HG03378 (cell line): ENCODE results near the gene CEP250.
"Not testable (repeated sequence)": the region's sequence is repeated elsewhere in the genome, so short reads cannot be mapped to it uniquely, and the experiment has no call there.

Experiments used
- ATAC-seq: cut with Tn5 transposase; IDR thresholded peaks from one replicate; pipeline ENCODE4 v1.9.1; 2021; ENCODE audit warnings: mild to moderate bottlenecking, moderate library complexity; ENCODE audit not compliant: unreplicated experiment

The CEP250 gene

GRCh38 chr20:35454881-35455609 lies at the start of gene CEP250:
TSS of gene CEP250 (plus strand) at chr20:35455598. CDS start at chr20:35462368, 6,770 bp downstream.
- peak; percentile 67 for ATAC-seq

DNA sequence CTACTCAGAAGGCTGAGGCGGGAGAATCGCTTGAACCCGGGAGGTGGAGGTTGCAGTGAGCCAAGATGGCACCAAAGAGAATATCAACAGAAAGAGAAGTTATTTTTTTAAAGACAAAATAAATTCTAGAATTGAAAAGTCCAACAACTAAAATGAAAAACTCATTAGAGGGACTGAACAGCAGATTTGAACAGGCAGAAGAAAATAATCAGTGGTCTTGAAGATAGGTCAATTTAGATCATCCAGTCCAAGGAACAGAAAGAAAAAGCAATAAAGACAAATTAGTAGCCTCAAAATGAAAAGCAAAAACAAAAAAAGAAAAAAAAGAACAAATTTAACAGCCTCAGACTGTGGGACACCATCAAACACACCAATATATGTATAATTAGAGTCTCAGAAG lies 49.6 kb upstream of the CEP250 start:
- ATAC-seq = no peak

- no peak for ATAC-seq
These were observed 47.1 kb upstream of the CEP250 start for GRCh38 chr20:35408270-35408669.

DNA sequence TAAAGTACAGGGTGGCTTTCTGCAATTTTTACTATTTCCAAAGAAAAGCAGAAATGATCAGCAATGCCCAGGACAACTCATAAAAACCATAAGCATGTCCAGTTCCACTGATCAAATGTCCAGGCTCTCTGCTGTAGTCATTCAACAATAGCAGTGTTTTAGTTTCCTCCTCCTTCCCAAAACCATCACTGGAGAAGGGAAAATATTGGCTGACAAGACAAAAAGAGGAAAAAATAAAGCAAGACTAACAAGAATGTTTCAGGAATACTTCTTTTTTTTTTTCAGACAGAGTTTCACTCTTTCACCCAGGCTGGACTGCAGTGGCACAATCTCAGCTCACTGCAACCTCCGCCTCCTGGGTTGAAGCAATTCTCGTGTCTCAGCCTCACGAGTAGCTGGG lies 45.9 kb upstream of the CEP250 start:
- no peak for ATAC-seq

GRCh38 chr20:35410613-35411012 lies 44.8 kb upstream of the CEP250 start:
- ATAC-seq = no peak

GRCh38 chr20:35421322-35421721 lies 34.1 kb upstream of the CEP250 start:
- ATAC-seq = no peak

- ATAC-seq = no peak
These were observed 23.6 kb upstream of the CEP250 start for GRCh38 chr20:35431621-35432429.

DNA sequence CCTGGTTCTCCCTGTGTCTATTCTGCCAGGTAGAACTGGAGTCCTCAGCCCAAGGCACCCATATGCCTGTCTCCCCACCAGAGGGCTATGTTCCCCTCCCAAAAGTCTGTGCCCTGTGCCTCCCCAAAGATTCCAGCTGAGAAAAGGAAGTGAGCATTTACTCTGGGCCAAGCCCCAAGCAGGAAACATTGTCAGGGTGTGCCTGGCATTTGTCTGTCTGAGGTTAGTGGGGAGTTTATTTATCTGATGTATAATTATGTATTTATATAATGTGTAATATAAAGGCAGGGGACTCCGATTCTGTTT lies 23.0 kb upstream of the CEP250 start:
- no peak for ATAC-seq

DNA sequence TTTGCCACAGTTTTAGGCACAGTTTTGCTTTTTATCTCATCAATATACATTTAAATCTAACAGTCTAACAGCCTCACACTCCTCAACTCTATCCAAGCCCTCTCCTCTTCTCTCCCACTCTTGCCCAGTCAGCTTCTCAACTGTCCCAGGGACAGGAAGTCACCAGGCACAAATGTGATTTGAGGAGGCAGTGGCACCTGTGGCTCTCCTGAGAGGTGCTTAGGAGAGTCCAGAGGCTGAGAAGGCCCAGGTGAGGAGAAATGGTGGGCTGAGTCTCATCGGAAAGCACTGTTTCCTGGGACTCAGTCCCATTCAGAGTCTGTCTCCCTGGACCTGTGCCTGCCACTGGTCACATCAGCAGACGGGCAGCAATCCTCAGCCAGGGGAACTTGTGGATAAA lies 22.1 kb upstream of the CEP250 start:
- ATAC-seq = no peak

DNA sequence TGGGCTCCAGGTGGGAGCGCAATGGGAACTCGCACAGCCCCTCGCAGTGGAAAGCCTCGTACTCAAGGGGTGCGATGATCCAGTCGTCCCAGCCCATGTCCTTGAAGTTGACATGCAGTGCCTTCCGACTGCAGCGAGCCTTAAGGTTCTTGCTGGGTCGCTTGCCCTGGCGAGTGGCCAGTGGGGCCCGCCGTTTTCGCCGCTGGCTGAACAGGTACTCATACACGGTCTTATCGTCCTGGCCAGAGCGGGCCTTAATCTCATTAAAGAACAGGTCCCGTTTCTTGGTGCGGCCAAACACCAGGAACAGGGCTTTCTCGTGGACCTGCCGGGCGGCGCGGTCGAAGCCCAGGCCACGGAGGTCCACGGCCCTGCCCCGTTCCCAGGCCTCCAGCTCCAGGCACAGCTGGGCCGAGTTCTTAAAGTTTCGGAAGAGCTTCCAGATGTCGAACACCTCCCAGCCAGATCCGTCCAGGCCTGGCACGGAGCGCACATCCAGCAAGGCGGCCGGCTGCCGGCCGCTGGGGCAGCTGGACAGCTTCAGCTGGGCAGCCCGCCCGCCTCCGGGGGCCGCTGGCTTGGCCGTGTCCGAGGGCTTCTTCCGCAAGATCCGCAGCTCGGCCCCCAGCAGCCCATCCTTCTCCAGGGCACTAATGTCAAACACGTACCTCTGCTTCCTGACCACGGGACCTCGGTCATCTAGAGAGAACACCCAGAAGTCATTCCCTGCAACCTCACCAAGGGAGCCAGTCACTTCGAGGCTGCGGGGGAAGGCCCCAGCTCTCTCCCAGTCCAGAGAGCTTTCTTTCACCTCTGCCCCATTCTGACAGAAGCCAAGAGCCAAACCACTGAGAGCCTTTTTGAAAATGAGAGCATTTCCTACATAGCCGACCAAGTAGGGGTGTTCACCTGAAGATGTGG lies 21.1 kb upstream of the CEP250 start:
- ATAC-seq = no peak

- no peak for ATAC-seq
These were observed 19.2 kb upstream of the CEP250 start for GRCh38 chr20:35436177-35436573.

GRCh38 chr20:35437599-35437998 lies 17.8 kb upstream of the CEP250 start:
- ATAC-seq = no peak

GRCh38 chr20:35443003-35443402 lies 12.4 kb upstream of the CEP250 start:
- ATAC-seq = no peak

GRCh38 chr20:35444226-35444625 lies 11.2 kb upstream of the CEP250 start:
- no peak for ATAC-seq

GRCh38 chr20:35446356-35447078 lies 8.9 kb upstream of the CEP250 start:
- ATAC-seq = no peak

DNA sequence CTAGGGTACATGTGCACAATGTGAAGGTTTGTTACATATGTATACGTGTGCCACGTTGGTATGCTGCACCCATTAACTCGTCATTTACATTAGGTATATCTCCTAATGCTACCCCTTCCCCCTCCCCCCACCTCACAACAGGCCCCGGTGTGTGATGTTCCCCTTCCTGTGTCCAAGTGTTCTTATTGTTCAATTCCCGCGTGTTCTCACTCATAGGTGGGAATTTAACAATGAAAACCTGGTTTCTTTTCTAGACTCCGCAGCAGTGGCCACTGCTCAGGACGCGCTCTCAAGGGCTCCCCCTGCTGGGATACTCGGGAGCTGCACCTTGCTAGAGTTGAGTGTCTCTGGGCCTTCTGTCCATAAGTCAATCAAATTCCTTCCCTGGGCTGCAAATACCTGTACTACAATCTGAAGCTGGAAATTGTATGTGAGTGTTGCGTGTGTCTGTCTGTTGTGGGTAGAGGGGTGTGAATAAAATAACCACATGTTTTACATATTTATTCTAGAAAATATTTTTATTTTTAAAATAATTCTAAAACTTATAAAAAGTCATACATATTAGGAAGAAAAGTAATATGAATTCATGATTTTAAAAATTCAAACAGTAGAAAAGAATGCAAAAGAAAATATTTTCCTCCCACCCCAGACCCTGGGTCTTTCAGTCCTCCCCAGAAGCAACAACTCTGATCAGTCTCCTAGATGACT lies 8.2 kb upstream of the CEP250 start:
- ATAC-seq = peak; percentile 53

- ATAC-seq = no peak
These were observed 6.5 kb upstream of the CEP250 start for GRCh38 chr20:35448788-35449373.

GRCh38 chr20:35449855-35450254 lies 5.5 kb upstream of the CEP250 start:
- not testable (repeated sequence) for ATAC-seq

GRCh38 chr20:35451295-35451694 lies 4.1 kb upstream of the CEP250 start:
- ATAC-seq = no peak

DNA sequence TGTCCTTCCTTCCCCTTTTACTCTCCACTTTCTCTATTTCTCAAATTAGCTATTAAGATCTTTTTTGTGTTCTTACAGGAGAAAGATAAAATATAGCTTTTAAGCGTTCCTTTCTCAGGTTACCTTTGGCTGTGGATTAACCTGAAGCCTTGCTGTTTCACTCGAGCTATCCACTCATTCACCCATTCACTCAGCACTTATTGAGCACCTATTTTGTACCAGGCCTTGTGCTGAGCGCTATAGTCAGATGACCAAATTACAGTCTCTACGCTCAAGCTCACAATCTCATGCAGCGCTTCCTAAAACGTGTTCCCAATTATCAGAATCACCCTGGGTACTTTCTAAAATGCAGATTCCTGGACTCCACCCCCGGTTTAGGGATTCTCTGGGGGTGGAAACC lies 1.8 kb upstream of the CEP250 start:
- no peak for ATAC-seq
